Endometrium (tissue), 2 donors: ENCODE results near the gene AMBP.
A peak's percentile ranks its signal among the peaks of the same experiment; 100 is the strongest.

Source experiments
- FAIRE-seq: peaks from 2 replicates; lab custom pipeline; 2012; peaks lifted over from hg19 to GRCh38; lab: Jason Lieb, UNC
- donor health status: control.
- donor health status: control.

The AMBP gene

GRCh38 chr9:114112778-114113584 lies 34.9 kb upstream of the AMBP start:
- no peak for FAIRE-seq

- no peak for FAIRE-seq
Observed at GRCh38 chr9:114112325-114112724, 34.2 kb upstream of the AMBP start.

- no peak for FAIRE-seq
Observed at GRCh38 chr9:114110180-114110579, 32.1 kb upstream of the AMBP start.

- FAIRE-seq, result no peak
Observed at GRCh38 chr9:114109124-114109523, 31.0 kb upstream of the AMBP start.

- no peak for FAIRE-seq
Observed at GRCh38 chr9:114108016-114108833, 30.1 kb upstream of the AMBP start.

GRCh38 chr9:114107286-114108001 lies 29.3 kb upstream of the AMBP start:
- no peak for FAIRE-seq

GRCh38 chr9:114105236-114105635 lies 27.1 kb upstream of the AMBP start:
- FAIRE-seq, result no peak

GRCh38 chr9:114102484-114102883 lies 24.4 kb upstream of the AMBP start:
- no peak for FAIRE-seq

- FAIRE-seq, result peak; percentile 58
Observed at GRCh38 chr9:114100536-114100935, 22.4 kb upstream of the AMBP start.

GRCh38 chr9:114099669-114100270 lies 21.7 kb upstream of the AMBP start:
- FAIRE-seq, result no peak

GRCh38 chr9:114098936-114099668 lies 21.0 kb upstream of the AMBP start, which contains the start of gene KIF12:
TSS of gene KIF12 (minus strand) at chr9:114099292. CDS start at chr9:114099276, 16 bp downstream.
- no peak for FAIRE-seq

- FAIRE-seq, result no peak
Observed at GRCh38 chr9:114098021-114098935, 20.2 kb upstream of the AMBP start.

- no peak for FAIRE-seq
Observed at GRCh38 chr9:114097613-114098020, 19.5 kb upstream of the AMBP start.

GRCh38 chr9:114096866-114097612 lies 18.9 kb upstream of the AMBP start:
- FAIRE-seq, result no peak

GRCh38 chr9:114096041-114096511 lies 18.0 kb upstream of the AMBP start:
- no peak for FAIRE-seq

GRCh38 chr9:114094971-114095370 lies 16.9 kb upstream of the AMBP start:
- no peak for FAIRE-seq

GRCh38 chr9:114093761-114094505 lies 15.8 kb upstream of the AMBP start:
- FAIRE-seq, result no peak

- FAIRE-seq, result no peak
Observed at GRCh38 chr9:114093031-114093471, 15.0 kb upstream of the AMBP start.

GRCh38 chr9:114092336-114092735 lies 14.2 kb upstream of the AMBP start:
- FAIRE-seq, result no peak
